C4-2B (cell line): ENCODE measurements around the gene SLAMF8.

ENCODE experiments used
- H3K27ac ChIP-seq: fragments of 450-650 bp; 2 replicates; pipeline ENCODE4 v1.5.1; 2017
- ZFX ChIP-seq: fragments of 450-650 bp; IDR thresholded peaks from 2 replicates; pipeline ENCODE4 v1.6.1; 2017
- TF ChIP-seq, protein P1 (sequence below): fragments of 450-650 bp; conservative IDR thresholded peaks from 2 replicates; pipeline ENCODE4 v1.5.1; 2017; ENCODE audit warnings: mild to moderate bottlenecking

The SLAMF8 gene

DNA sequence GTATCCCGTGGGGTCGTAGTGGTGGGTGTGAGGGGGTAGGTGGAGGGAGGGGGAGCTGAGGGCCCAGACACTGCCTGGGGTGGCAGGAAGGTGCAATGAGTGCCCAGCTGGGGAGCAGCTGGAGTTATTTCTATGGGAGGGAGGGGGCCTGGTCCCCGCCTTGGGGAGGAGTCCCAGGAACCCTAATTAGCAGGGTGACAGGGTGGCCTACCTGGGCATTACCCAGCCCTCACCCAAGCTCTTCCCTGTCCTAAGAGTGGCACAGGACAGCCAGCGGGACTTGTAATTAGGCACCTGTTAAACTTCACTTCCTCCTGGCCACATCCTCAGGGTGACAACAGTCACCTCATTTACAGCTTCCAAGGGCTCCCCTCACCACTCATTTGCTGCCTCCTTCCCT lies 35.9 kb downstream of the SLAMF8 start, which contains the start of gene VSIG8:
TSS of gene VSIG8 (minus strand) at position 101 of the 400 bp plus-strand sequence. CDS start 136 bp downstream, outside the sequence.
- TF ChIP-seq, protein P1, sequence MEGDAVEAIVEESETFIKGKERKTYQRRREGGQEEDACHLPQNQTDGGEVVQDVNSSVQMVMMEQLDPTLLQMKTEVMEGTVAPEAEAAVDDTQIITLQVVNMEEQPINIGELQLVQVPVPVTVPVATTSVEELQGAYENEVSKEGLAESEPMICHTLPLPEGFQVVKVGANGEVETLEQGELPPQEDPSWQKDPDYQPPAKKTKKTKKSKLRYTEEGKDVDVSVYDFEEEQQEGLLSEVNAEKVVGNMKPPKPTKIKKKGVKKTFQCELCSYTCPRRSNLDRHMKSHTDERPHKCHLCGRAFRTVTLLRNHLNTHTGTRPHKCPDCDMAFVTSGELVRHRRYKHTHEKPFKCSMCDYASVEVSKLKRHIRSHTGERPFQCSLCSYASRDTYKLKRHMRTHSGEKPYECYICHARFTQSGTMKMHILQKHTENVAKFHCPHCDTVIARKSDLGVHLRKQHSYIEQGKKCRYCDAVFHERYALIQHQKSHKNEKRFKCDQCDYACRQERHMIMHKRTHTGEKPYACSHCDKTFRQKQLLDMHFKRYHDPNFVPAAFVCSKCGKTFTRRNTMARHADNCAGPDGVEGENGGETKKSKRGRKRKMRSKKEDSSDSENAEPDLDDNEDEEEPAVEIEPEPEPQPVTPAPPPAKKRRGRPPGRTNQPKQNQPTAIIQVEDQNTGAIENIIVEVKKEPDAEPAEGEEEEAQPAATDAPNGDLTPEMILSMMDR, result no peak
- TF ChIP-seq ZFX, result no peak
- H3K27ac ChIP-seq, result no peak within 1 kb of the TSS

DNA sequence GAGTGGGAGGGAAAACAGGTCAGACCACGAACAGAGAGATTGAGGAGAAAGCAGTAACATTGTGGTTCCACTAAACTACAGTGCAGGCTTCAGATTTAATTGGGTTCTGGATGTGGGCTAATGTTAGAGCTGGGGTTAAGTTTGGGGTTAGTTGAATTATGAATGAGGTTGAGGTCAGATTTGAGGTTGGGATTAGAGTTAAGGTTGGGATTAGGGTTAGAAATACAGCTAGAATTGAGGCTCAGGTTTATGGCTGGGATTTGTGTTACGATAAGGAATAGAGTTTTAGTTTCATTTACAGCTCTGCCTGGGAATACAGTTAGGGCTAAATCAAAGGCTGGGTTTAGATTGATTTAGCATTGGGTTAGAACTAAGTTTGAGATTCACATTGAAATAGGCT lies 37.6 kb downstream of the SLAMF8 start:
- TF ChIP-seq ZFX, result no peak
- H3K27ac ChIP-seq, result no peak overlapping the region

DNA sequence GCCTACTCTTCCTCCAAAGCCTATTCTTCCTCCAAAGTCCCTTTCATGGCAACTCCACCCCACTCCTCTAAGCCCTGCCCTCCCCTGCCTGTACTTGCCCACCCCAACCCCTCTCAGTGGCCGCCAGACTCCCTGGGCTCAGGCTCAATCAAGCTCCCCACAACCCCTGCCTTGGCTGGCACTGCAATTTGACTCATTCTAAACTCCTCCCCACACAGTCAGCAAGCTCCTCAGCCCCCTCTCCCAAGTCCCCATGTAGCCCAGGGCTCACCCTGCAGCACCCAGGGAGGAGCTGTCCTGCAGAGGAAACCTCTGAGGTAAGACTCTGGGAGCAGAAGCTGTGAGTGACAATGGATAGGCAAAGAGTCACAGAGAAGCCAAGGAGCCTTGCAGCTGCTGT lies 39.4 kb downstream of the SLAMF8 start:
- TF ChIP-seq ZFX, result no peak
- TF ChIP-seq, protein P1, result no peak
- no peak overlapping the region for H3K27ac ChIP-seq

DNA sequence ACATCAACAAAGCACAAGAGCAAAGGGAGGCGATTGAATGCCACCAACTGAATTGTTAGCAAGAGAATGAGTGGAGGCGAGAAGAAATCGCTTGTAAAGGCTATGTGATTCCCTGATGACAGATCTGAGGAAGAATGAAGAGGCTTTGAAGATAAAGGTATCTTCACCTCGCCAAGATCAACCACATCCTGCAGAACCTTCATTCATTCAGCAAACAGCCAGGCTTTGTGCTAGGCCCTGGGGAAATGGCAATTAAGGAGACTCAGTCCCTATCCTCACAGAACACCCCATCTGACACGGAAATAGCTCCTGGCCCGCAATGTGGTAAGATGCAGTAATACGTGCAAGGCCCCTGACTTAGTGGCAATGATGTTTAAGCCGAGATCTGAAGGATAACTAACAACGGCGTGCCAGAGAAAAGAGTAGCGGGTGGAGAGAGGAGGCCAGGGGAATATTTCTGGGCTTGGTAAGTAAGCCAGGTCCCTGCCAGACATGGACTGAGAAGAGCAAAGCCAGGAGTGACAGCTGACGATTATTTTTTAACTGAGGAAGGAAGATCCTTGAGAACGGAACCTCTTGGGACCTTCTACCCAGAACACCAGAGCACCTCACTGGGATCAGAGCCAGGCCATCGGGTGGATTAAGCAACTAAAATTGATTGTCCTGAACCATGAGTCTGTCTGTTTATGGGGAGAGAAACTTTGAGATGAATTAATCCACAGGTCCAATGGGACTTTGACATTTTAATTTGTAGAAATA lies 40.4 kb downstream of the SLAMF8 start:
- TF ChIP-seq ZFX, result no peak
- TF ChIP-seq, protein P1, result no peak
- H3K27ac ChIP-seq, result peak overlapping the region; percentile 7

DNA sequence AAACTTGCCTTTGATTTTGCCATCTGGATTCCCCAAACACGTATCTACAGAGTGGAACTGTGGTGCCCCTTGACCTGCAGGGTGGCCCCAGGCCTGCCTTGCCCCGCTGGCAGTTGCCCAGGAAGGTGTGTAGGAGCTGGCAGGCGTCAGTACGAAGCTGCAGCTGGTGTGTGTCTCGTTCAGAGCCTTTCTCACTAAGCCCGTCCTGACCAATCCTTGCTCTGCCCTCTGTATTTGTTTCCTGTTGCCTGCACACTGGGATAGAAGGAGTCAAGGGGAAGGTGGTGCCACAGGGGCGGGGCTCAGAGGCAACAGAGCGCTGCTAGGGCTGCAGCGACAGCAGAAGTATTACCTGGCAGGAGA lies 41.0 kb downstream of the SLAMF8 start:
- peak overlapping the region; percentile 7 for H3K27ac ChIP-seq
- TF ChIP-seq, protein P1, result no peak
- TF ChIP-seq ZFX, result no peak

DNA sequence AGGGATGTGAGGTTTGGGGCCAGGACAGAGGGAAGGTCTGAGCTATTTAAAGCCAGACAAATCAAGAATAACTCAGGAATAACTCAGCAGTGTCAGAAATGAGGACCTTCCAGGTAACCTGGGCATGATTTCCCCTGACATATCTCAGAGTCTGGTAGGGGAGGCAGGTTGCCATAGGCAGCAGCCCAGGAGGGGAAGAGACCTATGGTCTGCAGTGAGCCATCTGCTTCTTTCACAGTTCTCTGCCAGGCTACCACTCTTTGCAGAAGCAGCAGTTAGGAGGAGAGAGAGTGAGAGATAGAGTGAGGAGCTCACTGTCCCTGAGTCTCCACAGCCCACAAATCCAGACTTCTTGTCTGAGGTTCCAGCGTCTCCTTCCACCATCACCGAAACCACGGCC lies 42.1 kb downstream of the SLAMF8 start:
- H3K27ac ChIP-seq, result no peak overlapping the region
- TF ChIP-seq, protein P1, result no peak
- TF ChIP-seq ZFX, result no peak

DNA sequence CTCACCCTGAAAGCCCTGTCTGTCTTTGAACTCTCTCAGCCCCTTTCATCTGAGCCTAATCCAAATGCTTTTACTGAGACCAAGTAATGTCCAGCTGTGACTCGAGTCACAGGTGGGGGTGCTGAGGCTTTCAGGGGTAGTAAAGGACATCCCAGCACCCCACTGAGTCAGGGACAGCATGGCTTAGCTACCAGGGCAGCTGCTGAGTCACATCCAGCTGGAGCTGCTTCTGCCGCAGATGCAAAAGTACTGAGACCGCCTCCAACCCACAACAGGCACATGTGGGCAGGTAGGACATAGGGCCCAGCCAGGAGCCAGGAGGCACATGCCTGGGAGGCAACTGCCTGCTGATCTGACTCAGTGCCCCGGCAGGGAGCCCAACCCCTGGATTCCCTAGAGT lies 42.5 kb downstream of the SLAMF8 start:
- TF ChIP-seq, protein P1, result no peak
- no peak for TF ChIP-seq ZFX
- H3K27ac ChIP-seq, result no peak overlapping the region

DNA sequence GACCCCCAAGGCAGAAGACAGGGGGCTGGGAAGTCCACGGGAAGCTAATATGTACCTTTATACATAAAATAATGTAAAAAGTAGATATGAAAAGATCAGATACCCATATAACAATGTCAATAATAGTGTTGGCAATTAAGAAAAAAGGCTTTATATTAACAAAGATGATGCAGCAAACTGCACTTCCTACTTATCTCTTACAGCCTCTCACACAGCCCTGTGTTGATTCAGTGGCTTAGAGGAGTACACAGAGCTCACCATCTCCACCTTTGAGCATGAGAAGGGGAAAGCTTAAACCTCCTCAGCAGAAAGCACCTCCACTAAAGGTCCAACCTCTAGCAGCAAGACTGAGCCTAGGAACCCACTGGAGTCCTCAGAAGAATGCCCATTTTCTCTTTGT lies 42.9 kb downstream of the SLAMF8 start:
- no peak overlapping the region for H3K27ac ChIP-seq
- no peak for TF ChIP-seq ZFX
- TF ChIP-seq, protein P1, result no peak
